Subcutaneous abdominal adipose tissue (tissue), 5 donors: Measurements from ENCODE around the gene BAIAP2L1.
"Not testable (repeated sequence)": the region's sequence is repeated elsewhere in the genome, so short reads cannot be mapped to it uniquely, and the experiment has no call there.

Experiments used
- H3K27ac ChIP-seq: one replicate; pipeline ENCODE4 v1.7.0; 2013; ENCODE audit warnings: low read depth, mild to moderate bottlenecking, inconsistent platforms, low read length, moderate library complexity
- H3K27me3 ChIP-seq, 5 donors: one replicate each; pipeline ENCODE4 v1.7.0; 2013; ENCODE audit warnings: low read length in 5 of 5, inconsistent platforms in 1 of 5; ENCODE audit not compliant: control insufficient read depth in 5 of 5, insufficient read depth in 4 of 5
- H3K36me3 ChIP-seq, 5 donors: one replicate each; pipeline ENCODE4 v1.7.0; 2013; ENCODE audit warnings: low read length in 5 of 5; ENCODE audit not compliant: control insufficient read depth in 5 of 5, insufficient read depth in 5 of 5
- H3K4me1 ChIP-seq, 5 donors: one replicate each; pipeline ENCODE4 v1.7.0; 2013; ENCODE audit warnings: low read length in 5 of 5, mild to moderate bottlenecking in 3 of 5, moderate library complexity in 1 of 5; ENCODE audit not compliant: control insufficient read depth in 5 of 5, insufficient read depth in 5 of 5
- H3K4me3 ChIP-seq, 5 donors: one replicate each; pipeline ENCODE4 v1.7.0; 2013; ENCODE audit warnings: low read length in 5 of 5, low read depth in 1 of 5
- H3K9ac ChIP-seq, 5 donors: one replicate each; pipeline ENCODE4 v1.7.0; 2013; ENCODE audit warnings: low read length in 5 of 5, mild to moderate bottlenecking in 4 of 5, moderate library complexity in 3 of 5
- H3K9me3 ChIP-seq, 5 donors: one replicate each; pipeline ENCODE4 v1.7.0; 2013; ENCODE audit warnings: low read length in 5 of 5; ENCODE audit not compliant: control insufficient read depth in 5 of 5
- donor health status: healthy.
- donor health status: healthy.
- donor health status: healthy.
- donor health status: healthy.
- donor health status: healthy.

Gene BAIAP2L1

DNA sequence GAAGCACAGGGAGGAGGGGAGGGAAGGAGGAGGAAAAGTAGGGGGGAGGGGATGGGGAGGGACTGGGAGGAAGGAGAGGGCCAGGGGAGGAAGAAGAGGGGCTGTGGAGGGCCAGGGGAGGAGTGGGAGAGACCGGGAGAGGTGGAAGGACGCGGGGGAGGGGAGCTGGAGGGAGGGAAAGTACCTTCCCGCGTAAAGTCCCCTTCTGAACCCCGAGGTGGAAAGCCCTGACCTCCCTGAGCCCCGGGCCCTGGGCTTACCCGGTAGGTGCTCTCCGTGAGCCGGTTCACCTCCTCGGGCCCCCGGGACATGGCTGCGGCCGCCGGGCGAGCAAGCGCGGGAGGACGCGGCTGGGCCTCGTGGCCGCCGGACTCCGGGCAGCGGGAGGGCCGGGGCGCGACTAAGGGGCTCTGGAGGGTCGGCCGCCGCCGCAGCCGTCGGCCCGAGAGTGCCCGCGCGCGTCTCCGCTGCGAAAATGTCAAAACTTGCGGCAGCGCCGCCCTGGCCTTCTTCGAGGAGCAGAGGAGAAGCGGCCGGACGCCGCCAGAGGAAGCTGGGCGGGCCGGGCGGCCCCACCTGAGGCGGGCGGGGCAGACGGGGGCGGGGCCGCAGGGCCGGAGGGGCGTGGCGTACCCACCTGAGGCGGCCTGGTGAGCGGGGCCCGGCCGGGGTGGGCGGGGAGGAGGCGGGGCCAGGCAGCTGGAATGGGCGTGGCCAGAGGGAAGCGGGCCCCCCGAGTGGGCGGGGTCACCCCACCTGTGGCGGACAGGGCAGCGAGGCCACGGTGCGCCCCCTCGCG is at the start of gene BAIAP2L1:
BAIAP2L1 (minus strand) TSS at position 549 of the 799 bp plus-strand sequence; CDS start at position 311, 238 bp downstream.
- peaks cover 0 to 13% (median 9%) of the 10 kb centered on the region in 5 donors for H3K4me1 ChIP-seq
- H3K27ac ChIP-seq = no peak within 1 kb of the TSS
- H3K36me3 ChIP-seq = no peaks in the 10 kb centered on the region
- peaks cover 0 to 23% (median 9%) of the 10 kb centered on the region in 5 donors for H3K27me3 ChIP-seq
- H3K4me3 ChIP-seq = peak within 1 kb of the TSS; percentile 44 to 69 (median 62)
- H3K9ac ChIP-seq = peak within 1 kb of the TSS in 1 of 5 donors; percentile 62
- H3K9me3 ChIP-seq = no peaks in the 10 kb centered on the region

DNA sequence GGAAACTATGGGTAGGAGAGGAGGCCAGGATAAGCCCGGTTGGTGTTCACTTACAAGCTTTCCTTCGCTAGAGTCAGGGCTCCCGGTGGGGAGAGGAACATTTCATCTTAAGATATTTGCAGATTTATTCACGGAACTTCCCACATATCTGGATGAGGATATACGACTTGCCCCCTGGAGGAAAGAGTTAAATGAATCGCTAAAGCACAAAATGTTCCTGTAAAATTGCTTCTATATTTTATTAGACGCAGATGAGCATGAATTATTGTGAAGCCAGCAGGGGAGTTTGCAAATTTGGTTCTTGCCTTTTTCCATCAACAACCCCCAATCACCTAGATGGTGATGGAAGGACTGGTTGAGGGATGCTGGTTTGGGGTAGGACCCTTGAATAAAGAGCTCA is 47.9 kb upstream of the BAIAP2L1 start:
- no peak overlapping the region for H3K4me3 ChIP-seq

GRCh38 chr7:98440992-98441391 is 40.1 kb upstream of the BAIAP2L1 start:
- peaks cover 3 to 12% (median 11%) of the 10 kb centered on the region in 5 donors for H3K9me3 ChIP-seq
- not testable (repeated sequence) for H3K4me3 ChIP-seq, H3K9ac ChIP-seq, H3K27me3 ChIP-seq, H3K4me1 ChIP-seq, H3K36me3 ChIP-seq, H3K27ac ChIP-seq

More for the DNA sequence above, 47.9 kb upstream of the BAIAP2L1 start:
- no peak overlapping the region for H3K27ac ChIP-seq
- H3K36me3 ChIP-seq = no peaks in the 10 kb centered on the region
- peaks cover 0 to 10% (median 7%) of the 10 kb centered on the region in 5 donors for H3K9me3 ChIP-seq
- H3K9ac ChIP-seq = no peak overlapping the region
- H3K4me1 ChIP-seq = no peaks in the 10 kb centered on the region
- no peaks in the 10 kb centered on the region for H3K27me3 ChIP-seq

DNA sequence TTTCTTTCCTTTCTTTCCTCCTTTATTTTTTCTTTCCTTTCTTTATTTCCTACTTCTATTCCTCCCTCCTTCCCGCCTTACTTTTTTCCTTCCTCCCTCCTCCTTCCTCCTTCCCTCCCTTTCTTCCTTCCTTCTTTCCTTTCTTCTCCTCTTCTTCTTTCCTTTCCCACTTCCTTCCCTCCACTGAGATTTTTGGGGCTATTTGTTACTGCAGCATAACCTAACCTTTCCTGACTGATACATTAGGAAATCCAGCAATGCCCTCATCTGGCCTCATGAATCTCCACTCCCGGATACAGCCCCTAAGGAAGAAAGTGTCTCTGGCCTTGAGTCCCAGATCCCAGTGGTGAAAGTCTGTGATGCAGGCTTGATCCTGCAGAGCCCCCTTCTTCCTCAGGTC is 38.6 kb upstream of the BAIAP2L1 start:
- Histone ChIP-seq H3K4me3 (no peak overlapping the region), H3K4me1 (no peaks in the 10 kb centered on the region), H3K9me3 (peaks cover 3 to 12% (median 11%) of the 10 kb centered on the region in 5 donors), H3K9ac (no peak overlapping the region), H3K27me3 (peaks cover 0 to 11% (median 3%) of the 10 kb centered on the region in 5 donors), H3K27ac (no peak overlapping the region), H3K36me3 (no peaks in the 10 kb centered on the region)

DNA sequence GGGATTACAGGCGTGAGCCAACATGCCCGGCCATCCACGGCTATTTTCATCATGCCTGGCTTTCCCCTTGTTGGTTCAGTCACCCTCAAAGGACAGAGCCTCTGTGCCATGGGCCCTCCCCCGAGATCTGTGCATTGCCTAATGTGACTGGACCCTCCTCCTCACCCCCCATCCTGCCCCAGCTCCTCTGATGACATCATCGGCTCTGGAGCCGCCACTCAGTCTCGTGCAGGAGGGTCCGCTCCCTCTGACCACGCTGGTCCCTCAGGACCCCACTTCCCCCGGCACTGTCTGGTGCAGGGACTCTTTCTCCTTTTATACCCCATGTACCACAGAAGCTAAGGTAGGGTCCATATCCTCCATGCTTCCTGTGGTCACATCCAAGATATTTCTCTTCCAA is 33.2 kb upstream of the BAIAP2L1 start:
- no peak overlapping the region for H3K9ac ChIP-seq
- no peak overlapping the region for H3K4me3 ChIP-seq
- peaks cover 0 to 9% (median 0%) of the 10 kb centered on the region in 5 donors for H3K27me3 ChIP-seq
- no peak overlapping the region for H3K27ac ChIP-seq
- H3K9me3 ChIP-seq = peaks cover 0 to 2% (median 0%) of the 10 kb centered on the region in 5 donors
- no peaks in the 10 kb centered on the region for H3K4me1 ChIP-seq
- H3K36me3 ChIP-seq = no peaks in the 10 kb centered on the region

DNA sequence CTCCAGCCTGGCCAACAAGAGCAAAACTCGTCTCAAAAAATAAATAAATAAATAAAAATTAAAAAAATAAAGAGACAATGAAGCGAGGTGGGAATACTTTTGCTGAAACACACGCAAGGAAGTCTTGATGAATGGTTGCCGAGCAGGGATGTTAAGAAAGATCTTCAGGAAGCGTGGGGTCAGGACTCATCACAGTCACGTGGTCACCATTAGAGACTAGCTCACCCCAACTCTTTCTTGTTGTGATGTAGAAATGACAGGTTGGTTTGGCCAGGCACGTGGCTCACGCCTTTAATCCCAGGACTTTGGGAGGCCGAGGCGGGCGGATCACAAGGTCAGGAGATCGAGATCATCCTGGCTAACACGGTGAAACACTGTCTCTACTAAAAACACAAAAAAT is 28.9 kb upstream of the BAIAP2L1 start:
- no peaks in the 10 kb centered on the region for H3K9me3 ChIP-seq
- H3K9ac ChIP-seq = no peak overlapping the region
- no peak overlapping the region for H3K27ac ChIP-seq
- H3K4me1 ChIP-seq = no peaks in the 10 kb centered on the region
- no peak overlapping the region for H3K4me3 ChIP-seq
- H3K27me3 ChIP-seq = peaks cover 0 to 8% (median 0%) of the 10 kb centered on the region in 5 donors
- H3K36me3 ChIP-seq = no peaks in the 10 kb centered on the region

- Histone ChIP-seq H3K9ac (no peak overlapping the region), H3K27ac (no peak overlapping the region), H3K4me1 (peaks cover 0 to 14% (median 4%) of the 10 kb centered on the region in 5 donors), H3K9me3 (no peaks in the 10 kb centered on the region), H3K36me3 (no peaks in the 10 kb centered on the region), H3K4me3 (no peak overlapping the region), H3K27me3 (peaks cover 0 to 13% (median 3%) of the 10 kb centered on the region in 5 donors)
Measured at GRCh38 chr7:98423043-98423442, 22.2 kb upstream of the BAIAP2L1 start.

DNA sequence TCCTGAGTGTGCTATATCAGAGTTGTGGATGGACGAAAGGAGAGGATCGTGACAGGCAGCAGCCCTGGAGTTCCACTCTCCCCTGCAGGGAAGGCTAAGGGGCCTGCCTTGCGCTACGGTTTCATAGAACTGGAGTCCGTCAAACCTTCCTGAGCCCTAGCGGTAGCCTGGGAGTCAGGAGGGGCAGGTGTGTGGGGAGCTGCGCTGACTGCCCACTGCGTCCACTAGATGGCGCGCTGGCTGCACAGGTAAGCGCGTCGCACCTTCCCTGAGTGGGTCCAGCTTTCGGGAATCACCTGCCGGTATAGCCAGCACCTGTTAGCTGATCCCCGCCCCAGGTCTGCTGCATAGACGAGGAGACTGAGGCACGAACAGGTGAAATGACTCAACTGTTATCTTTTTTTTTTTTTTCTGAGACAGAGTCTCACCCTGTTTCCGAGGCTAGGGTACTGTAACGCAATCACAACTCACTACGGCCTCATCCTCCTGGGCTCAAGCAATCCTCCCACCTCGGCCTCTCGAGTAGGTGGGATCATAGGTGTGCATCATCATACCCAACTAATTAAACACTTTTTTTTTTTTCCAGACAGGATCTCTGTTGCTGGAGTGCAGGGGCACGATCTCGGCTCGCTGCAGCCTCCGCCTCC is 20.2 kb upstream of the BAIAP2L1 start:
- Histone ChIP-seq H3K9ac (no peak overlapping the region), H3K36me3 (no peaks in the 10 kb centered on the region), H3K27me3 (peaks cover 0 to 13% (median 3%) of the 10 kb centered on the region in 5 donors), H3K4me1 (peaks cover 0 to 14% (median 4%) of the 10 kb centered on the region in 5 donors), H3K27ac (no peak overlapping the region), H3K9me3 (no peaks in the 10 kb centered on the region), H3K4me3 (no peak overlapping the region)

DNA sequence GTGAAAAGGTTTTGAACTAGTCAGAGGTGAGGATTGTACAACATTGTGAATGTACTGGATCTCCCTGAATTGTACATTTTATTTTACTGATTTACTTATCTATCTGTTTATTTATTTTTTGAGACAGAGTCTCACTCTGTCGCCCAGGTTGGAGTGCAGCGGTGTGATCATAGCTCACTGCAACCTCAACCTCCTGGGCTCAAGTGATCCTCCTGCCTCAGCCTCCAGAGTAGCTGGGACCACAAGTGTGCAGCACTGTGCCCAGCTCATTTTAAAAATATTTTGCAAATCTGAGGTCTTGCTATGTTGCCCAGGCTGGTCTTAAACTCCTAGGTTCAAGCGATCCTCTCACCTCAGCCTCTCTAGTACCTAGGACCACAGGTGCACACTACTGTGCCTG is 19.1 kb upstream of the BAIAP2L1 start:
- H3K9me3 ChIP-seq, H3K36me3 ChIP-seq, H3K27ac ChIP-seq, H3K9ac ChIP-seq, H3K4me3 ChIP-seq: not testable (repeated sequence)
- Histone ChIP-seq H3K4me1 (peaks cover 0 to 14% (median 4%) of the 10 kb centered on the region in 5 donors), H3K27me3 (peaks cover 0 to 13% (median 3%) of the 10 kb centered on the region in 5 donors)

DNA sequence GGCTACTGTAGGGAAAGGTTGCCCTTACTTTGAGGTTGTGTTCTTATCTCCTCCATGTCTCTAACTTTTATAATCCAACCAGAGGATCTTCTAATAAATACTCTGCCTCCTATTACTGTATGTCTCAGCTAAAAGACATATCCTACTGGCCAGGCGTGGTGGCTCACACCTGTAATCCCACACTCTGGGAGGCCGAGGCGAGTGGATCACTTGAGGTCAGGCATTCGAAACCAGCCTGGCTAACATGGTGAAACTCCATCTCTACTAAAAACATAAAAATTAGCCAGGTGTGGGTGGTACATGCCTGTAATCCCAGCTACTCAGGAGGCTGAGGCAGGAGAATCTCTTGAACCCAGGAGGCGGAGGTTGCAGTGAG is 18.4 kb upstream of the BAIAP2L1 start:
- not testable (repeated sequence) for H3K27ac ChIP-seq, H3K4me3 ChIP-seq, H3K36me3 ChIP-seq, H3K9ac ChIP-seq, H3K27me3 ChIP-seq, H3K9me3 ChIP-seq
- H3K4me1 ChIP-seq = peaks cover 0 to 14% (median 4%) of the 10 kb centered on the region in 5 donors
